Measurements from ENCODE around the gene KDM4B.

- no peak for TF ChIP-seq CTCF (IDR thresholded peaks at IDR 0.05)
- TF ChIP-seq POLR2A (IDR thresholded peaks at IDR 0.05): no peak
These were observed 96.0 kb downstream of the KDM4B start for GRCh38 chr19:5064896-5065295.
